ENCODE results near the gene PLA2G2F. TPM values are rescaled to one million over a fixed set of nuclear protein-coding genes. Genes with fewer than 3 reads are reported as not detected.
"Not testable (repeated sequence)": the region's sequence is repeated elsewhere in the genome, so short reads cannot be mapped to it uniquely, and the experiment has no call there.

Gene PLA2G2F
- total and polyA plus RNA-seq, 9 donors = 0.02 to 0.30 (median 0.11) TPM; not detected in 5

DNA sequence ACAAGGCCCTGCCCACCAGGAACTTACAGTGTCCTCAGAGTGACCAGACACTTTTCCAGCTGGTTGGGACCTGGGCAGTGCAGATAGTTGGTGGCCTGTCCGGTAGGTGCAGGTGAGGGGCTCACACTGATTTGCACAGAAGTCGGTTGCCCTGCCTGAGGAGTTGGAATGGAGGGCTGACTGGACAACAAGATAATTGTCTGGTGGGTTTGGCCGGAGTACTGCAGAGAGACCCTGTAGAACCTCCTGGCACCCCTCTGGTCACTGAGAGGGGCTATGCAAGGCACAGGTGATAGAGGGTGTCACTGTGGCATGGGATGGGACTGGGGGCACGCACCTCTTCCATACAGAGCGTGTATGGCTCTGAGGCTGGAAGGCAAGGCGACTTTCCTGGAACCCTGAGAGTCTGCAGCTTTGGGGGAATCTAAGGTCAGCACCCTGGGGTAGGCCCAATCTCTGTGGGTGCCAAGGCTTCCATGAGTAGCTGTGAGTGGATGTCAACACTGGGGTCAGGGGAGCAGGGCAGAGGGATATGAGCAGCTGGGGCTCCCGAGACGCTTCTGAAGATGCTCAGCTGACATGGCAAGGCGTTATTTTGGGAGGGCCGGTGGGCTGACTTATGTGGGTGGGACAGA lies 12.2 kb upstream of the PLA2G2F start:
- H3K27me3 ChIP-seq = no peaks in the 10 kb centered on the region
- no peak overlapping the region for H3K27ac ChIP-seq
- no peaks in the 10 kb centered on the region for H3K36me3 ChIP-seq
- no peaks in the 10 kb centered on the region for H3K9me3 ChIP-seq
- WGBS, 3 donors = 93 to 97% (median 96%) methylated on average over 10 of the region's 10 CpGs
- no peaks in the 10 kb centered on the region for H3K4me1 ChIP-seq (ENCODE audit: insufficient read depth)
- no peak overlapping the region for H3K4me3 ChIP-seq
- intact Hi-C loops (cut with DNase I) = no loop called here
- no peak for DNase-seq
- TF ChIP-seq POLR2A (IDR thresholded peaks at IDR 0.05) (no peak), EP300 (IDR thresholded peaks at IDR 0.05) (no peak)
- TF ChIP-seq, protein P1, sequence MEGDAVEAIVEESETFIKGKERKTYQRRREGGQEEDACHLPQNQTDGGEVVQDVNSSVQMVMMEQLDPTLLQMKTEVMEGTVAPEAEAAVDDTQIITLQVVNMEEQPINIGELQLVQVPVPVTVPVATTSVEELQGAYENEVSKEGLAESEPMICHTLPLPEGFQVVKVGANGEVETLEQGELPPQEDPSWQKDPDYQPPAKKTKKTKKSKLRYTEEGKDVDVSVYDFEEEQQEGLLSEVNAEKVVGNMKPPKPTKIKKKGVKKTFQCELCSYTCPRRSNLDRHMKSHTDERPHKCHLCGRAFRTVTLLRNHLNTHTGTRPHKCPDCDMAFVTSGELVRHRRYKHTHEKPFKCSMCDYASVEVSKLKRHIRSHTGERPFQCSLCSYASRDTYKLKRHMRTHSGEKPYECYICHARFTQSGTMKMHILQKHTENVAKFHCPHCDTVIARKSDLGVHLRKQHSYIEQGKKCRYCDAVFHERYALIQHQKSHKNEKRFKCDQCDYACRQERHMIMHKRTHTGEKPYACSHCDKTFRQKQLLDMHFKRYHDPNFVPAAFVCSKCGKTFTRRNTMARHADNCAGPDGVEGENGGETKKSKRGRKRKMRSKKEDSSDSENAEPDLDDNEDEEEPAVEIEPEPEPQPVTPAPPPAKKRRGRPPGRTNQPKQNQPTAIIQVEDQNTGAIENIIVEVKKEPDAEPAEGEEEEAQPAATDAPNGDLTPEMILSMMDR (IDR thresholded peaks at IDR 0.05) = no peak

DNA sequence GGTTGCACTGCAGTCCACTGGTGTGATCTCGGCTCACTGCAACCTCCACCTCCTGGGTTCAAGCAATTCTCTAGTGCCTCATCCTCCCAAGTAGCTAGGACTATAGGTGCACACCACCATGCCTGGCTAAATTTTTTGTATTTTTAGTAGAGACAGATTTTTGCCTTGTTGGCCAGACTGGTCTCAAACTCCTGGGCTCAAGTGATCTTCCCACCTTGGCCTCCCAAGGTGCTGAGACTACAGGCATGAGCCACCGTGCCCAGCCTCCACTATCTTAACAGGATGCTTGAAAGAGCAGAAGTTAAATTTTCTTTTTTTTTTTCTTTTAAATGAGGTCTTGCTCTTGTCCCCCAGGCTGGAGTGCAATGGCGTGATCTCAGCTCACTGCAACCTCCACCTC lies 8.6 kb upstream of the PLA2G2F start:
- H3K4me1 ChIP-seq (ENCODE audit: insufficient read depth); H3K4me3 ChIP-seq; DNase-seq; H3K27ac ChIP-seq; H3K9me3 ChIP-seq; intact Hi-C loops (cut with DNase I); H3K27me3 ChIP-seq; H3K36me3 ChIP-seq: not testable (repeated sequence)
- WGBS, 3 donors = 90 to 95% (median 92%) methylated on average over 3 of the region's 3 CpGs

DNA sequence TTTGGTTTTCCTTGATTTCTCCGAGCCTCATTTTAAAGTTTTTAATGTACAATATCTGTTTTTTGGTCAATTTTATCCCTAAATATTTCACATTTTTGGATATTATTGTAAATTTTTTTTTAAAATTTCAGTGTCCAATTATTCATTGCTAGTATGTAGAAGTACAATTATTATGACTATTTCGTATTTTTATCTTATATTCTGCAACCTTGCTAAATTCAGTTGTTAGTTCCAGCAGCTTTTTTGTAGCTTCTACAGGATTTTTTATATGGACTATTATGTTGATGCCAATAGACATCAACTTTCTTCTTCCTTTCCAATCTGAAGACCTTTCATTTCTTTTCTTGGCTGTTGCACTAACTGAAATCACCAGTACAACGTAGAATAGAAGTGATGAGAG lies 4.1 kb upstream of the PLA2G2F start:
- Histone ChIP-seq H3K4me3 (no peak overlapping the region), H3K9me3 (no peaks in the 10 kb centered on the region), H3K27ac (no peak overlapping the region), H3K4me1 (ENCODE audit: insufficient read depth) (no peaks in the 10 kb centered on the region), H3K27me3 (no peaks in the 10 kb centered on the region), H3K36me3 (no peaks in the 10 kb centered on the region)
- 83 to 86% (median 85%) methylated on average over 3 of the region's 3 CpGs for WGBS, 3 donors
- intact Hi-C loops (cut with DNase I) = no loop called here
- TF ChIP-seq EP300 (IDR thresholded peaks at IDR 0.05) (no peak), POLR2A (IDR thresholded peaks at IDR 0.05) (no peak)
- TF ChIP-seq, protein P1 (IDR thresholded peaks at IDR 0.05) = no peak
- DNase-seq = no peak

DNA sequence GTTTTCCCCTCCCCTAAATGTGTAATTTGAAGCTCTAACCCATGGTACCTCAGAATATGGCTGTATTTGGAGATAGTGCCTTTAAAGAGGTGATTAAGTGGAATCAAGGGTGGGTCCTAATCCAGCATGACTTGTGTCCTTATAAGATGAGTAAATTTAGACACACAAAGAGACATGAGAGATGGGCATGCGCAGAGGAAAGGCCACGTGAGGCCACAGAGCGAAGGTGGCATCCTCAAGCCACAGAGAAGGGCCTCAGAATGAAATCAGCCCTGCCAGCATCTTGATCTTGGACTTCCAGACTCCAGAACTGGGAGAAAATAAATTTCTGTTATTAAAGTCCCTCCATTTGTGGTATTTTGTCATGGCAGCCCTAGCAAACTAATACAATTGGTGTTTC lies 2.9 kb upstream of the PLA2G2F start:
- WGBS, 3 donors = 90 to 95% (median 93%) methylated on average over 3 of the region's 3 CpGs
- no peak for DNase-seq
- intact Hi-C loops (cut with DNase I) = no loop called here
- no peaks in the 10 kb centered on the region for H3K4me1 ChIP-seq (ENCODE audit: insufficient read depth)
- H3K4me3 ChIP-seq = no peak overlapping the region
- no peaks in the 10 kb centered on the region for H3K27me3 ChIP-seq
- H3K36me3 ChIP-seq = no peaks in the 10 kb centered on the region
- no peaks in the 10 kb centered on the region for H3K9me3 ChIP-seq
- H3K27ac ChIP-seq = no peak overlapping the region
- TF ChIP-seq, protein P1 (IDR thresholded peaks at IDR 0.05) = no peak
- TF ChIP-seq POLR2A (IDR thresholded peaks at IDR 0.05) (no peak), EP300 (IDR thresholded peaks at IDR 0.05) (no peak)

DNA sequence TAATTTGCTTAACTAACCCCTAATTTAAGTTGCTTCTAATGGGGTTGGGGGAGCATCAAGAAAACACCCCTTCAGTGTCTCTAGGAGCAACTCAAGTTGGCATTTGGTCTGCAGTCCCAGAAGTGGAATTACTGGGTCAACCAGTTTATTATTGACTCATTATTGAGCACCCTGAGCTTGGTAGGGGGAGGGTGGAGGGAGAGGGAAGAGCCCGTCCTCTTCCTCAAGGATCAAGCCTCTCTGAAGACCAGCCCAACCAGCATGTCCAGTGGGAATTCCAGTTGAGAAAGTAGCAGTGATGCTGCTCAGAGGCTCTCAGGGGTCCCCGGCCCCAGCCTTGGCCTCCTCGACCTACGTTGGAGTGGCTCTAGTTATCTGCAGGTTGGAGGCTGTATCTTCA lies 2.1 kb upstream of the PLA2G2F start:
- TF ChIP-seq EP300 (IDR thresholded peaks at IDR 0.05) = no peak
- TF ChIP-seq, protein P1 (IDR thresholded peaks at IDR 0.05) = no peak
- no peak for TF ChIP-seq POLR2A (IDR thresholded peaks at IDR 0.05)
- WGBS, 3 donors = 93 to 98% (median 96%) methylated on average over 4 of the region's 4 CpGs
- DNase-seq = no peak
- Histone ChIP-seq H3K4me3 (no peak overlapping the region), H3K27ac (no peak overlapping the region), H3K9me3 (no peaks in the 10 kb centered on the region), H3K4me1 (ENCODE audit: insufficient read depth) (no peaks in the 10 kb centered on the region), H3K27me3 (no peaks in the 10 kb centered on the region), H3K36me3 (no peaks in the 10 kb centered on the region)
- intact Hi-C loops (cut with DNase I) = no loop called here
